DND-41 (cell line): ENCODE data around the gene LAMTOR5.

Source experiments
- CTCF ChIP-seq: IDR thresholded peaks from 2 replicates; pipeline ENCODE4 v1.5.1; 2012; ENCODE audit warnings: borderline replicate concordance, low read length, moderate library complexity, mild to moderate bottlenecking; ENCODE audit not compliant: poor library complexity, severe bottlenecking; ENCODE audit errors: extremely low read depth
- EZH2 ChIP-seq: IDR thresholded peaks from 3 replicates; pipeline ENCODE4 v1.6.1; 2012; ENCODE audit warnings: borderline replicate concordance, low read depth, mild to moderate bottlenecking, moderate library complexity, low read length, inconsistent platforms; ENCODE audit not compliant: severe bottlenecking

- no peak for TF ChIP-seq EZH2
- no peak for TF ChIP-seq CTCF
These were observed 32.0 kb downstream of the LAMTOR5 start for GRCh38 chr1:110375490-110375889.
